WERI-Rb-1 (cell line): ENCODE measurements around the gene POLR1G.

Experiments used
- DNase-seq: peaks from one replicate; pipeline ENCODE4 v3.0.0-alpha.2; 2020
- H3K27ac ChIP-seq: fragments of 250-450 bp; sonication (Bioruptor Pico); 2 replicates; pipeline ENCODE4 v1.5.1; 2020; ENCODE audit warnings: mild to moderate bottlenecking, moderate library complexity
- H3K27me3 ChIP-seq: fragments of 250-450 bp; sonication (Bioruptor Pico); 2 replicates; pipeline ENCODE4 v1.5.1; 2021; ENCODE audit warnings: mild to moderate bottlenecking, low read depth, moderate library complexity; ENCODE audit not compliant: insufficient read depth, severe bottlenecking
- H3K36me3 ChIP-seq: fragments of 250-450 bp; sonication (Bioruptor Pico); 2 replicates; pipeline ENCODE4 v1.5.1; 2020; ENCODE audit warnings: mild to moderate bottlenecking, moderate library complexity
- H3K4me3 ChIP-seq: 2 replicates; pipeline ENCODE4 v1.5.1; 2011; ENCODE audit warnings: low read depth, mild to moderate bottlenecking, control low read depth, low read length
- H3K9me3 ChIP-seq: fragments of 250-450 bp; sonication (Bioruptor Pico); 2 replicates; pipeline ENCODE4 v1.5.1; 2021; ENCODE audit warnings: mild to moderate bottlenecking, moderate library complexity; ENCODE audit not compliant: severe bottlenecking
- TF ChIP-seq, protein P1 (sequence below): IDR thresholded peaks from 2 replicates; pipeline ENCODE4 v1.5.1; 2011; ENCODE audit warnings: low read depth, mild to moderate bottlenecking, control low read depth, inconsistent platforms, low read length

POLR1G gene

DNA sequence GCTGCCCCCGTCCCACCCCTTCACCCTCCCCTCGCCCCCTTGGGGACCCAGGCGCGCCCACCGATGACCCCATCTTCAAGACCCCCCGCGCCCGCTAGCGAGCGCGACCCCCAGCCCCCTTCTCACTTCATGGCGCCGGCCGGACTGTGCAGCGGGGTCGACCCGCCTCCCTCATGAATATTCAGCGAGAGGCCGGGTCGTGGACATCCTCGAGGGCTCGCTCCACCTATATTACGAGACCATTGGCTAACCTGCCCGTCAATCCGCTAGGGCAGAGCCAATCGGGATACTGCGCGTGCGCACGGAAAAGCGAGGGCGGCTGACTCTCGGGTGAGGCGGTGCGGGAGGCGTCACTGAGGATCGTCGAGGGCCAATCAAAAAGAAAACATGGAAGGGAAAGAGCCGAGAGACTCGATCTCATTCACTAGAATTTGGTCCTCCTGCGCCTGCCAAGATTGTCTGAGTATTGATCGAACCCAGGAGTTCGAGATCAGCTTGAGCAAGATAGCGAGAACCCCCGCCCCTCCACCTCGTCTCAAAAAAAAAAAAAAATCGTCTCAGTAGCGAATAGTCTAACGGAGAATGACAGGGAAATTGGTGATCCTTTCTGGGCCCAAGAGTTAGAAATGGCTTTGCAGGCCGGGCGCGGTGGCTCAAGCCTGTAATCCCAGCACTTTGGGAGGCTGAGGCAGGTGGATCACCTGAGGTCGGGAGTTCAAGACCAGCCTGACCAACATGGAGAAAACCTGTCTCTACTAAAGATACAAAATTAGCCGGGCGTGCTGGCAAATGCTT, 35.8 kb upstream of the POLR1G start, which contains the start of gene ERCC2:
Gene ERCC2, minus strand, starts transcription at position 164 of the 795 bp plus-strand sequence. Its CDS starts 33 bp downstream, at position 131.
- H3K27ac ChIP-seq: peak within 1 kb of the TSS; percentile 62
- peak within 1 kb of the TSS; percentile 81 for H3K4me3 ChIP-seq
- no peaks in the 10 kb centered on the region for H3K27me3 ChIP-seq
- H3K9me3 ChIP-seq: no peaks in the 10 kb centered on the region
- DNase-seq: peak; percentile 99
- H3K36me3 ChIP-seq: peaks cover 18% of the 10 kb centered on the region
- TF ChIP-seq, protein P1, sequence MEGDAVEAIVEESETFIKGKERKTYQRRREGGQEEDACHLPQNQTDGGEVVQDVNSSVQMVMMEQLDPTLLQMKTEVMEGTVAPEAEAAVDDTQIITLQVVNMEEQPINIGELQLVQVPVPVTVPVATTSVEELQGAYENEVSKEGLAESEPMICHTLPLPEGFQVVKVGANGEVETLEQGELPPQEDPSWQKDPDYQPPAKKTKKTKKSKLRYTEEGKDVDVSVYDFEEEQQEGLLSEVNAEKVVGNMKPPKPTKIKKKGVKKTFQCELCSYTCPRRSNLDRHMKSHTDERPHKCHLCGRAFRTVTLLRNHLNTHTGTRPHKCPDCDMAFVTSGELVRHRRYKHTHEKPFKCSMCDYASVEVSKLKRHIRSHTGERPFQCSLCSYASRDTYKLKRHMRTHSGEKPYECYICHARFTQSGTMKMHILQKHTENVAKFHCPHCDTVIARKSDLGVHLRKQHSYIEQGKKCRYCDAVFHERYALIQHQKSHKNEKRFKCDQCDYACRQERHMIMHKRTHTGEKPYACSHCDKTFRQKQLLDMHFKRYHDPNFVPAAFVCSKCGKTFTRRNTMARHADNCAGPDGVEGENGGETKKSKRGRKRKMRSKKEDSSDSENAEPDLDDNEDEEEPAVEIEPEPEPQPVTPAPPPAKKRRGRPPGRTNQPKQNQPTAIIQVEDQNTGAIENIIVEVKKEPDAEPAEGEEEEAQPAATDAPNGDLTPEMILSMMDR: no peak

DNA sequence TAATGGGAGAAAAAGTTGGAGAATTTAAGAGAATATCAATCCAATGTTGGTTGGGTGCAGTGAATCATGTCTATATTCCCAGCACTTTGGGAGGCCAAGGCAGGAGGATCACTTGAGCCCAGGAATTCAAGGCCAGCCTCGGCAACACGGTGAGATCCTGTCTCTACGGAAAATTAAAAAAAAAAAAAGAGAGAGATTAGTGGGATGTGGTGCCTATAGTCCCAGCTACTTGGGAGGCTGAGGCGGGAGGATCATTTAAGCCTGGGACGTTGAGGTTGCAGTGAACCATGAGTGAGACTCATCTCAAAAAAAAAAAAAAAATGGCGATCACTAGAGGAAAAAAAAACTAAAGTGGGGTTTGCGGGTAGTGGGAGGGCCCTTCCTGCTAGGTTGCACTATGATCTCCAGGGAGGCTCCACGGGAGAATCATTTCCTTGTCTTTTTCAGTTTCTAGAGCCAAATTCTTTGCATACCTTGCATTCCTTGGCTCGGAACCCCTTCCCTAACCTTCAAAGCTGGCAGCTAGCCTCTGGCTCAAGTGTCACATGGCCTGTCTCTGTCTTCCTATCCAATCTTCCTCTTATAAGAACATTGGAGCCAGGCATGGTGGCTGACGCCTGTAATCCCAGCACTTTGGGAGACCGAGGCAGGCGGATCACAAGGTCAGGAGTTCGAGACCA, 30.3 kb upstream of the POLR1G start:
- Histone ChIP-seq H3K36me3 (no peaks in the 10 kb centered on the region), H3K27ac (no peak overlapping the region), H3K9me3 (no peaks in the 10 kb centered on the region), H3K27me3 (no peaks in the 10 kb centered on the region), H3K4me3 (no peak overlapping the region)
- TF ChIP-seq, protein P1: no peak
- no peak for DNase-seq

DNA sequence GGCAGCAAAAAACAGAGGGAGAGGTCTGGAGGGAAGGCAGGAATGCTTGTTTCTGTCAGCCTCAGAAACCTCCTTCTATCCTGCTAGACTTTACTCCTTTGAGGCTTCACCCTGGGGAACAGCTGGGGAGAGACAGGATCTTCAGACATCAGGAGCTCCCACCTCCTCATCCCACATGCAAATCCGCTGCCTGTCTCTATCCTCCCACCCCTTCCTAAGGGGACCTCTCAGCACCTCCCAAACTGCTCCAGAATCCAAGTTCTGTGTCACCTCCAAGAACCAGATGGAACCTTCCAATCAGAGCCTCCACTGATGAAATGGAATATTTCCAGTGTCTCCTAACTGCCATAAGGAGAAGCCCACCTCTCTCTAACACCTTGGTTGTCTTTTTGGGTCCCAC, 26.3 kb upstream of the POLR1G start:
- H3K36me3 ChIP-seq: no peaks in the 10 kb centered on the region
- H3K27ac ChIP-seq: no peak overlapping the region
- DNase-seq: no peak
- H3K9me3 ChIP-seq: no peaks in the 10 kb centered on the region
- no peak overlapping the region for H3K4me3 ChIP-seq
- TF ChIP-seq, protein P1: no peak
- H3K27me3 ChIP-seq: no peaks in the 10 kb centered on the region

DNA sequence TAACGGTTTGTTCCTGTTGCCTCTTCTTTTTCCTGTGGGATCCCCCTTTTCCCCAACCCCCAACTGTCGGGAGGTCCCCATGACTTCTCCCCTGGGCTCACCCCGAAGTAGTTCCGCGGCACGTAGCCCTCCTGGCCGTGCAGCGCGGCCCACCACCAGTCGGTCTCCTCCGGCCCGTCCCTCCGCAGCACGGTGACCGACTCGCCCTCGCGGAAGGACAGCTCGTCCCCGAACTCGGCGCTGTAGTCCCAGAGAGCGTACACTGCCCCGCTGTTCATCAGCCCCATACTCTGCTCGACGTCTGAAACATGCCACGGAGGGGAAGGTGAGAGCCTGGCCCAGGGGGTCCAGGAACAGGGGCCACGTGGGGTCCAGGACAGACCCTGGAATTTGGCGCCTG, 24.0 kb upstream of the POLR1G start:
- Histone ChIP-seq H3K27ac (no peak overlapping the region), H3K9me3 (no peaks in the 10 kb centered on the region), H3K27me3 (no peaks in the 10 kb centered on the region), H3K36me3 (no peaks in the 10 kb centered on the region), H3K4me3 (no peak overlapping the region)
- DNase-seq: no peak
- TF ChIP-seq, protein P1: no peak

DNA sequence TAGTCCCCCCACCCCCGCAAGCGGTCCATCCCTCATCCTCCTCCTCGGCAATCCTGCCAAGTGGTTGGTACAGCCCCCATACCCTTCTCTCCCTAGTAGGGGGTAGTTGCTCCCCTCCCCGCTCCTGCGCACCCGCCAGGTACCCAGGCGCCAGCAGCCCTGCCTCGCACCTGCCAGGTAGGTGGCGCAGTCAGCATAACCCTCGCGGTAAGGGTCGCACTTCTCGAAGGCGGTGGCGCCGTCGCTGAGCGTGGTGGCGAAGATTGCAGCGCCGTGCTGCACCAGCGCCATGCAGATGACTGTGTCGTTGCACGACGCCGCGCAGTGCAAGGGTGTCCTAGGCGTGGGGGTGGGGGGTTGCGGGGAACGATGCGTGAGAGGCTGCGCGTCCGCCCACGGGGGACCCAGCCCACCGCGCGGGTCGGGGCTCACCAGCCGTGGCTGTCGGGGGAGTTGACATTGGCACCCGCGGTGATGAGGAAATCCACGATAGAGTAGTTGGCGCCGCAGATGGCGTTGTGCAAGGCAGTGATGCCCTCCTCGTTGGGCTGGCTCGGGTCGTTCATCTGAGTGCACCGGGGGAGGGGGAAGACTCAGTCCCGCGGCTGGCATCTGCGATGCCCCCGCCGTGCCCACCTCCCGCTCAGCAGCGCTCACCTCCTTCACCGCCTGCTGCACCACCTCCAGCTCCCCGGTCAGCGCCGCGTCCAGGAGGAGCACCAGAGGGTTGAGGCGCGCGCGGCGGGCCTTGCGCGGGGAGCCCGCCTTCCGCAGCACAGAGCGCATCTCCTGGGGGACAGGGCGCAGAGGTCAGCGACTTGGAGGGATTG, 20.8 kb upstream of the POLR1G start:
- Histone ChIP-seq H3K36me3 (no peaks in the 10 kb centered on the region), H3K27ac (no peak overlapping the region), H3K4me3 (no peak overlapping the region), H3K9me3 (no peaks in the 10 kb centered on the region), H3K27me3 (no peaks in the 10 kb centered on the region)
- no peak for DNase-seq
- TF ChIP-seq, protein P1: no peak
